Kidney (tissue), 14 donors: ENCODE data around the gene BORCS5. TPM values are rescaled to one million over a fixed set of nuclear protein-coding genes. Genes with fewer than 3 reads are reported as not detected.

ENCODE experiments used
- DNase-seq, 5 donors: peaks; one replicate each; pipeline ENCODE4 v3.0.0-alpha.2; 2013 to 2020
- FAIRE-seq: peaks from 2 replicates; lab custom pipeline; 2012; peaks lifted over from hg19 to GRCh38; lab: Jason Lieb, UNC
- H3K27ac ChIP-seq, 2 donors: one replicate each; pipeline ENCODE4 v1.7.0; 2013; ENCODE audit warnings: low read depth in 2 of 2, low read length in 2 of 2, inconsistent platforms in 1 of 2
- H3K27me3 ChIP-seq: one replicate; pipeline ENCODE4 v1.7.1; 2013; ENCODE audit warnings: low read length, inconsistent platforms; ENCODE audit not compliant: control insufficient read depth, insufficient read depth
- H3K36me3 ChIP-seq, 3 donors: one replicate each; pipeline versions ENCODE4 v1.7.0 to v1.7.1; 2013; ENCODE audit warnings: low read length in 3 of 3, control low read depth in 1 of 3, inconsistent platforms in 1 of 3; ENCODE audit not compliant: insufficient read depth in 3 of 3, control insufficient read depth in 2 of 3
- H3K4me1 ChIP-seq, 3 donors: one replicate each; pipeline versions ENCODE4 v1.7.0 to v1.7.1; 2013; ENCODE audit warnings: low read length in 3 of 3, inconsistent platforms in 1 of 3, low read depth in 1 of 3; ENCODE audit not compliant: control insufficient read depth in 2 of 3, insufficient read depth in 2 of 3
- H3K4me3 ChIP-seq, 3 donors: one replicate each; pipeline versions ENCODE4 v1.7.0 to v1.8.1; 2013; ENCODE audit warnings: low read length in 3 of 3, control low read depth in 1 of 3, inconsistent platforms in 1 of 3
- H3K9ac ChIP-seq, 3 donors: one replicate each; pipeline versions ENCODE4 v1.7.0 to v1.7.1; 2013; ENCODE audit warnings: low read length in 3 of 3, control low read depth in 1 of 3, inconsistent platforms in 1 of 3
- H3K9me3 ChIP-seq, 3 donors: one replicate each; pipeline versions ENCODE4 v1.7.0 to v1.7.1; 2013; ENCODE audit warnings: low read length in 3 of 3, control low read depth in 1 of 3, inconsistent platforms in 1 of 3; ENCODE audit not compliant: control insufficient read depth in 2 of 3, insufficient read depth in 1 of 3
- intact Hi-C: fragments of 100-400 bp; cut with DNase I; formaldehyde crosslinking; loops from one replicate; pipeline ENCODE4 v1.11.1; 2022
- polyA plus RNA-seq: library from polyadenylated mRNA; stranded (reverse); fragments of 350-450 nt; fragmentation: Illumina TruSeq; extraction: RNeasy Lipid Tissue Mini Kit (QIAGEN cat#74804); gene quantifications from one replicate; pipeline ENCODE4 v1.2.3, GENCODE V29; 2014; ENCODE audit warnings: low read depth, low replicate concordance; ENCODE audit not compliant: insufficient read depth
- total RNA-seq: library from RNA; stranded (reverse); fragmentation: NEBNext Ultra II Directional; extraction: Animal tissue kit (Norgen Biotek cat#: 25700); gene quantifications from one replicate; pipeline ENCODE4 v1.2.1, GENCODE V29; 2021
- TF ChIP-seq, protein P1 (sequence below): IDR thresholded peaks from 3 replicates; pipeline ENCODE4 v1.5.1; 2012; ENCODE audit warnings: mild to moderate bottlenecking, moderate library complexity, borderline replicate concordance; ENCODE audit not compliant: insufficient read depth; ENCODE audit errors: extremely low read depth
- donor health status: control.
- donor health status: control.
- donor health status: control.
- donor health status: control.
- donor health status: control.
- donor health status: DM: yes; HTN: yes; CAD: no.
- donor health status: Normal renal cell carcinoma (clear cell type).

Gene BORCS5
- total and polyA plus RNA-seq, 2 donors from 2014 or later: 11.2 to 14.0 TPM

- no peak for FAIRE-seq
- no peak for DNase-seq
- intact Hi-C loops: no loop called here
- H3K9ac ChIP-seq: no peak overlapping the region
- no peaks in the 10 kb centered on the region for H3K9me3 ChIP-seq
- peaks cover 0 to 6% (median 0%) of the 10 kb centered on the region in 3 donors for H3K4me1 ChIP-seq
- H3K27ac ChIP-seq: no peak overlapping the region
- H3K4me3 ChIP-seq: no peak overlapping the region
- H3K36me3 ChIP-seq: no peaks in the 10 kb centered on the region
- TF ChIP-seq, protein P1, sequence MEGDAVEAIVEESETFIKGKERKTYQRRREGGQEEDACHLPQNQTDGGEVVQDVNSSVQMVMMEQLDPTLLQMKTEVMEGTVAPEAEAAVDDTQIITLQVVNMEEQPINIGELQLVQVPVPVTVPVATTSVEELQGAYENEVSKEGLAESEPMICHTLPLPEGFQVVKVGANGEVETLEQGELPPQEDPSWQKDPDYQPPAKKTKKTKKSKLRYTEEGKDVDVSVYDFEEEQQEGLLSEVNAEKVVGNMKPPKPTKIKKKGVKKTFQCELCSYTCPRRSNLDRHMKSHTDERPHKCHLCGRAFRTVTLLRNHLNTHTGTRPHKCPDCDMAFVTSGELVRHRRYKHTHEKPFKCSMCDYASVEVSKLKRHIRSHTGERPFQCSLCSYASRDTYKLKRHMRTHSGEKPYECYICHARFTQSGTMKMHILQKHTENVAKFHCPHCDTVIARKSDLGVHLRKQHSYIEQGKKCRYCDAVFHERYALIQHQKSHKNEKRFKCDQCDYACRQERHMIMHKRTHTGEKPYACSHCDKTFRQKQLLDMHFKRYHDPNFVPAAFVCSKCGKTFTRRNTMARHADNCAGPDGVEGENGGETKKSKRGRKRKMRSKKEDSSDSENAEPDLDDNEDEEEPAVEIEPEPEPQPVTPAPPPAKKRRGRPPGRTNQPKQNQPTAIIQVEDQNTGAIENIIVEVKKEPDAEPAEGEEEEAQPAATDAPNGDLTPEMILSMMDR: no peak
- no peaks in the 10 kb centered on the region for H3K27me3 ChIP-seq
Measured at GRCh38 chr12:12447236-12447635, 90.4 kb downstream of the BORCS5 start.

GRCh38 chr12:12447837-12448236 lies 91.0 kb downstream of the BORCS5 start:
- Histone ChIP-seq H3K36me3 (no peaks in the 10 kb centered on the region), H3K4me1 (peaks cover 0 to 6% (median 0%) of the 10 kb centered on the region in 3 donors), H3K9me3 (no peaks in the 10 kb centered on the region), H3K27me3 (no peaks in the 10 kb centered on the region), H3K9ac (no peak overlapping the region), H3K4me3 (no peak overlapping the region), H3K27ac (no peak overlapping the region)
- intact Hi-C loops: no loop called here
- FAIRE-seq (no peak), DNase-seq (no peak)
- TF ChIP-seq, protein P1: no peak

- Histone ChIP-seq H3K4me3 (no peak overlapping the region), H3K9me3 (no peaks in the 10 kb centered on the region), H3K36me3 (no peaks in the 10 kb centered on the region), H3K27ac (no peak overlapping the region), H3K27me3 (no peaks in the 10 kb centered on the region), H3K4me1 (no peaks in the 10 kb centered on the region), H3K9ac (no peak overlapping the region)
- TF ChIP-seq, protein P1: no peak
- intact Hi-C loops: no loop called here
- DNase-seq: no peak
- no peak for FAIRE-seq
Measured at GRCh38 chr12:12449533-12450025, 92.7 kb downstream of the BORCS5 start.

DNA sequence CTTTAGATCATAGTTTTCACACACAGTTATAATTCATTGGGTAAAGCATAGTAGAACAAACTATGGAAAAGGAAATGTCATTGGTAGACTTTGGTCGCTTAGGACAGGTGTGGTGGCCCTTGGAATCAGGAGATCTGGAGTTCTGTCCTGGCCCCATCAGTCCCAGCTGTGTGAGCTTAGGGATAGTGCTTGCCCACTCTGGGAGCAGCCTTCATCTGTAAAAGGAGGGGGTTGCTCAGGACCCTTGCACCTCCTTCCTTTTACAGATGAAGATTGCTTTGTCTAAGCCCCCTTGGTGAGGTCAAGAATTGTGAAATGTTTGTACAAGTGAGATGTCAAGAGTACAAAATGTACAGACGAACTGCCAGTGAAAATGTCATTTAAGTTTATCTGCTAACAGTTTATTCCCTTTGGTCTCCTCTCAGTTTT lies 93.2 kb downstream of the BORCS5 start:
- Histone ChIP-seq H3K27me3 (no peaks in the 10 kb centered on the region), H3K9ac (no peak overlapping the region), H3K9me3 (no peaks in the 10 kb centered on the region), H3K4me1 (no peaks in the 10 kb centered on the region), H3K36me3 (no peaks in the 10 kb centered on the region), H3K27ac (no peak overlapping the region), H3K4me3 (no peak overlapping the region)
- intact Hi-C loops: no loop called here
- TF ChIP-seq, protein P1: no peak
- FAIRE-seq (no peak), DNase-seq (no peak)
